ENCODE data around the gene TRDN.

GRCh38 chr6:123210645-123211044 is 426.1 kb downstream of the TRDN start:
- TF ChIP-seq CTCF (IDR thresholded peaks at IDR 0.05) (no peak), POLR2A (IDR thresholded peaks at IDR 0.05) (no peak)
